Effector memory CD8-positive, alpha-beta T cell (primary cell): ENCODE measurements around the gene KLHL36.
"Not testable (repeated sequence)": the region's sequence is repeated elsewhere in the genome, so short reads cannot be mapped to it uniquely, and the experiment has no call there.

Experiments used
- ATAC-seq: fragments of 150-1000 bp; cut with Tn5 transposase; replicated peaks from 2 replicates; pipeline ENCODE4 v1.10.0; 2021; ENCODE audit warnings: mild to moderate bottlenecking, moderate library complexity
- DNase-seq, 3 experiments: peaks; one replicate each; pipeline ENCODE4 v3.0.0; 2021
- H3K27ac Mint-ChIP-seq, 2 donors: one replicate each; pipeline ENCODE4 v1.8.0; 2022; ENCODE audit warnings: mild to moderate bottlenecking in 2 of 2, mixed read lengths in 2 of 2, moderate library complexity in 2 of 2
- H3K27me3 Mint-ChIP-seq, 2 donors: one replicate each; pipeline ENCODE4 v1.8.0; 2022; ENCODE audit warnings: mixed read lengths in 2 of 2
- H3K36me3 Mint-ChIP-seq: one replicate; pipeline ENCODE4 v1.8.0; 2022; ENCODE audit warnings: mild to moderate bottlenecking, moderate library complexity, mixed read lengths; ENCODE audit not compliant: insufficient read depth
- H3K4me1 Mint-ChIP-seq, 2 donors: one replicate each; pipeline ENCODE4 v1.8.0; 2022; ENCODE audit warnings: low read depth in 2 of 2, mixed read lengths in 2 of 2
- H3K4me3 Mint-ChIP-seq, 2 donors: one replicate each; pipeline ENCODE4 v1.8.0; 2022; ENCODE audit warnings: mild to moderate bottlenecking in 2 of 2, mixed read lengths in 2 of 2, moderate library complexity in 2 of 2
- H3K9me3 Mint-ChIP-seq, 2 donors: one replicate each; pipeline ENCODE4 v1.8.0; 2022; ENCODE audit warnings: mixed read lengths in 2 of 2

KLHL36 gene

GRCh38 chr16:84686707-84687298 is 38.5 kb downstream of the KLHL36 start:
- ATAC-seq (no peak), DNase-seq (no peak)
- Mint-ChIP-seq H3K9me3 (no peaks in the 10 kb centered on the region), H3K27me3 (peaks cover 36 to 39% of the 10 kb centered on the region in 2 donors), H3K36me3 (no peaks in the 10 kb centered on the region), H3K4me1 (no peaks in the 10 kb centered on the region), H3K27ac (no peak overlapping the region), H3K4me3 (no peak overlapping the region)

GRCh38 chr16:84687715-84688114 is 39.4 kb downstream of the KLHL36 start:
- Mint-ChIP-seq H3K4me3 (no peak overlapping the region), H3K9me3 (no peaks in the 10 kb centered on the region), H3K27ac (no peak overlapping the region), H3K27me3 (peaks cover 36 to 47% of the 10 kb centered on the region in 2 donors), H3K4me1 (no peaks in the 10 kb centered on the region), H3K36me3 (no peaks in the 10 kb centered on the region)
- no peak for ATAC-seq
- DNase-seq = no peak

GRCh38 chr16:84688163-84688562 is 39.9 kb downstream of the KLHL36 start:
- ATAC-seq, H3K36me3 Mint-ChIP-seq, H3K4me1 Mint-ChIP-seq, H3K4me3 Mint-ChIP-seq, DNase-seq, H3K27ac Mint-ChIP-seq, H3K9me3 Mint-ChIP-seq: not testable (repeated sequence)
- peaks cover 36 to 48% of the 10 kb centered on the region in 2 donors for H3K27me3 Mint-ChIP-seq

- DNase-seq (no peak), ATAC-seq (no peak)
Observed at GRCh38 chr16:84689111-84689510, 40.8 kb downstream of the KLHL36 start.

GRCh38 chr16:84690088-84690819 is 41.9 kb downstream of the KLHL36 start:
- no peak for ATAC-seq
- no peak overlapping the region for H3K27ac Mint-ChIP-seq

More at GRCh38 chr16:84689111-84689510, 40.8 kb downstream of the KLHL36 start:
- Mint-ChIP-seq H3K27ac (no peak overlapping the region), H3K36me3 (no peaks in the 10 kb centered on the region), H3K27me3 (peaks cover 28 to 45% of the 10 kb centered on the region in 2 donors), H3K4me1 (no peaks in the 10 kb centered on the region), H3K4me3 (no peak overlapping the region), H3K9me3 (no peaks in the 10 kb centered on the region)

GRCh38 chr16:84692451-84693214 is 44.3 kb downstream of the KLHL36 start:
- no peaks in the 10 kb centered on the region for H3K9me3 Mint-ChIP-seq
- no peak for ATAC-seq
- H3K4me1 Mint-ChIP-seq = no peaks in the 10 kb centered on the region
- no peak for DNase-seq
- H3K4me3 Mint-ChIP-seq = no peak overlapping the region
- no peaks in the 10 kb centered on the region for H3K36me3 Mint-ChIP-seq
- H3K27me3 Mint-ChIP-seq = peaks cover 8 to 29% of the 10 kb centered on the region in 2 donors
- H3K27ac Mint-ChIP-seq = no peak overlapping the region

More at GRCh38 chr16:84690088-84690819, 41.9 kb downstream of the KLHL36 start:
- Mint-ChIP-seq H3K4me3 (no peak overlapping the region), H3K4me1 (no peaks in the 10 kb centered on the region), H3K36me3 (no peaks in the 10 kb centered on the region), H3K27me3 (peaks cover 17 to 34% of the 10 kb centered on the region in 2 donors), H3K9me3 (no peaks in the 10 kb centered on the region)
- DNase-seq = no peak

- not testable (repeated sequence) for H3K9me3 Mint-ChIP-seq
Observed at GRCh38 chr16:84693869-84694268, 45.6 kb downstream of the KLHL36 start.

GRCh38 chr16:84694980-84695379 is 46.7 kb downstream of the KLHL36 start:
- Mint-ChIP-seq H3K9me3 (no peaks in the 10 kb centered on the region), H3K4me1 (no peaks in the 10 kb centered on the region), H3K36me3 (peaks cover 6% of the 10 kb centered on the region), H3K27ac (peak overlapping the region in 1 of 2 donors; percentile 20), H3K27me3 (peaks cover 0 to 15% of the 10 kb centered on the region in 2 donors), H3K4me3 (no peak overlapping the region)
- ATAC-seq (no peak), DNase-seq (no peak)

More at GRCh38 chr16:84693869-84694268, 45.6 kb downstream of the KLHL36 start:
- H3K4me1 Mint-ChIP-seq, ATAC-seq, H3K4me3 Mint-ChIP-seq, H3K36me3 Mint-ChIP-seq, H3K27ac Mint-ChIP-seq, DNase-seq: not testable (repeated sequence)
- peaks cover 4 to 26% of the 10 kb centered on the region in 2 donors for H3K27me3 Mint-ChIP-seq

- peaks cover 12% of the 10 kb centered on the region for H3K36me3 Mint-ChIP-seq
- DNase-seq (no peak), ATAC-seq (no peak)
- peak overlapping the region; percentile 89 to 95 for H3K4me3 Mint-ChIP-seq
- H3K4me1 Mint-ChIP-seq = peaks cover 16 to 25% of the 10 kb centered on the region in 2 donors
- no peaks in the 10 kb centered on the region for H3K27me3 Mint-ChIP-seq
- peak overlapping the region; percentile 92 to 97 for H3K27ac Mint-ChIP-seq
- H3K9me3 Mint-ChIP-seq = no peaks in the 10 kb centered on the region
Observed at GRCh38 chr16:84699147-84699711, 50.9 kb downstream of the KLHL36 start.

- peaks cover 19 to 32% of the 10 kb centered on the region in 2 donors for H3K4me1 Mint-ChIP-seq
- peaks cover 12% of the 10 kb centered on the region for H3K36me3 Mint-ChIP-seq
- no peaks in the 10 kb centered on the region for H3K27me3 Mint-ChIP-seq
- DNase-seq = peak; percentile 74 to 82 (median 79)
- peak within 1 kb of the TSS; percentile 89 to 95 for H3K4me3 Mint-ChIP-seq
- no peaks in the 10 kb centered on the region for H3K9me3 Mint-ChIP-seq
- H3K27ac Mint-ChIP-seq = peak within 1 kb of the TSS; percentile 92 to 97
- peak; percentile 81 for ATAC-seq
Observed at GRCh38 chr16:84699712-84700445, 51.6 kb downstream of the KLHL36 start, which contains the start of gene USP10. Gene USP10 (plus strand): TSS chr16:84700000. CDS start chr16:84700091, 91 bp downstream.

- Mint-ChIP-seq H3K27me3 (no peaks in the 10 kb centered on the region), H3K9me3 (no peaks in the 10 kb centered on the region), H3K36me3 (peaks cover 15% of the 10 kb centered on the region), H3K4me3 (peak overlapping the region; percentile 89 to 95), H3K4me1 (peaks cover 26 to 38% of the 10 kb centered on the region in 2 donors), H3K27ac (peak overlapping the region; percentile 92 to 97)
- DNase-seq = peak; percentile 24 to 37 (median 28)
- ATAC-seq = peak; percentile 59
Observed at GRCh38 chr16:84700446-84701300, 52.4 kb downstream of the KLHL36 start.

- Mint-ChIP-seq H3K36me3 (peaks cover 24% of the 10 kb centered on the region), H3K4me1 (peaks cover 32 to 48% of the 10 kb centered on the region in 2 donors), H3K27ac (no peak overlapping the region), H3K9me3 (no peaks in the 10 kb centered on the region), H3K27me3 (no peaks in the 10 kb centered on the region), H3K4me3 (peak overlapping the region in 1 of 2 donors; percentile 10)
- ATAC-seq = no peak
- no peak for DNase-seq
Observed at GRCh38 chr16:84703681-84704080, 55.4 kb downstream of the KLHL36 start.
